ENCODE results near the gene SMC5. TPM values are rescaled to one million over a fixed set of nuclear protein-coding genes. Genes with fewer than 3 reads are reported as not detected.

The SMC5 gene
- total RNA-seq, 1 experiment from 2014 or later: 7.7 TPM

- no peaks in the 10 kb centered on the region for H3K27me3 ChIP-seq (replicated peaks; ENCODE audit: control insufficient read depth, insufficient read depth, low read length)
- no peaks in the 10 kb centered on the region for H3K9me3 Mint-ChIP-seq (ENCODE audit: unreplicated experiment)
- no peaks in the 10 kb centered on the region for H3K36me3 ChIP-seq (ENCODE audit: control insufficient read depth, insufficient read depth, low read length)
- TF ChIP-seq, protein P1, sequence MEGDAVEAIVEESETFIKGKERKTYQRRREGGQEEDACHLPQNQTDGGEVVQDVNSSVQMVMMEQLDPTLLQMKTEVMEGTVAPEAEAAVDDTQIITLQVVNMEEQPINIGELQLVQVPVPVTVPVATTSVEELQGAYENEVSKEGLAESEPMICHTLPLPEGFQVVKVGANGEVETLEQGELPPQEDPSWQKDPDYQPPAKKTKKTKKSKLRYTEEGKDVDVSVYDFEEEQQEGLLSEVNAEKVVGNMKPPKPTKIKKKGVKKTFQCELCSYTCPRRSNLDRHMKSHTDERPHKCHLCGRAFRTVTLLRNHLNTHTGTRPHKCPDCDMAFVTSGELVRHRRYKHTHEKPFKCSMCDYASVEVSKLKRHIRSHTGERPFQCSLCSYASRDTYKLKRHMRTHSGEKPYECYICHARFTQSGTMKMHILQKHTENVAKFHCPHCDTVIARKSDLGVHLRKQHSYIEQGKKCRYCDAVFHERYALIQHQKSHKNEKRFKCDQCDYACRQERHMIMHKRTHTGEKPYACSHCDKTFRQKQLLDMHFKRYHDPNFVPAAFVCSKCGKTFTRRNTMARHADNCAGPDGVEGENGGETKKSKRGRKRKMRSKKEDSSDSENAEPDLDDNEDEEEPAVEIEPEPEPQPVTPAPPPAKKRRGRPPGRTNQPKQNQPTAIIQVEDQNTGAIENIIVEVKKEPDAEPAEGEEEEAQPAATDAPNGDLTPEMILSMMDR (IDR thresholded peaks at IDR 0.05; ENCODE audit: insufficient read depth in 1 of 2, low read depth in 1 of 2, low read length in 1 of 2, severe bottlenecking in 1 of 2, unreplicated experiment in 1 of 2): no peak
- no peak for DNase-seq
- no peaks in the 10 kb centered on the region for H3K27me3 Mint-ChIP-seq (ENCODE audit: insufficient read depth, unreplicated experiment)
- H3K4me3 Mint-ChIP-seq (ENCODE audit: unreplicated experiment): no peak overlapping the region
- no peaks in the 10 kb centered on the region for H3K36me3 Mint-ChIP-seq (ENCODE audit: insufficient read depth, unreplicated experiment)
- intact Hi-C loops (cut with micrococcal nuclease; ENCODE audit: unreplicated experiment): no loop called here
- no peaks in the 10 kb centered on the region for H3K4me1 ChIP-seq
- CTCF ChIA-PET: no interaction called here
- POLR2A ChIA-PET: no interaction called here
- no peak overlapping the region for H3K4me3 ChIP-seq (ENCODE audit: low read depth, low read length)
- H3K9me3 ChIP-seq: no peaks in the 10 kb centered on the region
- H3K4me1 Mint-ChIP-seq (ENCODE audit: low read depth, unreplicated experiment): no peaks in the 10 kb centered on the region
- no TSS peak for BruUV-seq (replicated peaks)
- H3K27ac Mint-ChIP-seq (ENCODE audit: unreplicated experiment): no peak overlapping the region
Measured at GRCh38 chr9:70390933-70391341, 132.2 kb downstream of the SMC5 start.

DNA sequence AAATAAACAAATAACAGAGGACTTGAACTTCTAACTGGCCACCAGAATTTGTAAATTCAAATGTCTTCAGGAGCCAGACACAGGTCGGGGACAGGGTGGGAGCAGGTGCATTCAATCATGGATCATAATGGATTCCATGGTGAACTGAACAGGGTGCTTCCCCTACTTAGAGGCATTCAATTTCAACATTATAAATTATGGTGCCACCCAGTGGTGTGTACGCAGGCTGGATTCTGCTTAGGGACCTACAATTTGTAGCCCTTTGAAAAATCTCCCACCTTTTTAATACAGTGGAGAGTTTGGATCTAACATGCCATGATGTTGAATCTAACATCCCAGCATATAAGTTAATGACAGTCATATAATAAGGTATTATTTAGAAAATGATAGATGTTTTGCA is 133.4 kb downstream of the SMC5 start:
- ChIA-PET POLR2A (no interaction called here), CTCF (no interaction called here)
- Mint-ChIP-seq H3K36me3 (ENCODE audit: insufficient read depth, unreplicated experiment) (no peaks in the 10 kb centered on the region), H3K9me3 (ENCODE audit: unreplicated experiment) (no peaks in the 10 kb centered on the region), H3K27ac (ENCODE audit: unreplicated experiment) (no peak overlapping the region), H3K4me3 (ENCODE audit: unreplicated experiment) (no peak overlapping the region), H3K4me1 (ENCODE audit: low read depth, unreplicated experiment) (no peaks in the 10 kb centered on the region), H3K27me3 (ENCODE audit: insufficient read depth, unreplicated experiment) (no peaks in the 10 kb centered on the region)
- H3K27me3 ChIP-seq (replicated peaks; ENCODE audit: control insufficient read depth, insufficient read depth, low read length): no peaks in the 10 kb centered on the region
- H3K4me3 ChIP-seq (ENCODE audit: low read depth, low read length): no peak overlapping the region
- TF ChIP-seq, protein P1 (IDR thresholded peaks at IDR 0.05; ENCODE audit: insufficient read depth in 1 of 2, low read depth in 1 of 2, low read length in 1 of 2, severe bottlenecking in 1 of 2, unreplicated experiment in 1 of 2): no peak
- no peaks in the 10 kb centered on the region for H3K4me1 ChIP-seq
- intact Hi-C loops (cut with micrococcal nuclease; ENCODE audit: unreplicated experiment): no loop called here
- no TSS peak for BruUV-seq (replicated peaks)
- H3K9me3 ChIP-seq: no peaks in the 10 kb centered on the region
- no peak for DNase-seq
- no peaks in the 10 kb centered on the region for H3K36me3 ChIP-seq (ENCODE audit: control insufficient read depth, insufficient read depth, low read length)

- H3K9me3 Mint-ChIP-seq (ENCODE audit: unreplicated experiment): no peaks in the 10 kb centered on the region
- Histone ChIP-seq H3K27me3 (replicated peaks; ENCODE audit: control insufficient read depth, insufficient read depth, low read length) (no peaks in the 10 kb centered on the region), H3K9me3 (no peaks in the 10 kb centered on the region), H3K4me3 (ENCODE audit: low read depth, low read length) (no peak overlapping the region), H3K4me1 (no peaks in the 10 kb centered on the region), H3K36me3 (ENCODE audit: control insufficient read depth, insufficient read depth, low read length) (no peaks in the 10 kb centered on the region)
- H3K4me1 Mint-ChIP-seq (ENCODE audit: low read depth, unreplicated experiment): no peaks in the 10 kb centered on the region
- no peaks in the 10 kb centered on the region for H3K27me3 Mint-ChIP-seq (ENCODE audit: insufficient read depth, unreplicated experiment)
- no TSS peak for BruUV-seq (replicated peaks)
- H3K27ac Mint-ChIP-seq (ENCODE audit: unreplicated experiment): no peak overlapping the region
- H3K4me3 Mint-ChIP-seq (ENCODE audit: unreplicated experiment): no peak overlapping the region
- TF ChIP-seq, protein P1 (IDR thresholded peaks at IDR 0.05; ENCODE audit: insufficient read depth in 1 of 2, low read depth in 1 of 2, low read length in 1 of 2, severe bottlenecking in 1 of 2, unreplicated experiment in 1 of 2): no peak
- DNase-seq: no peak
- H3K36me3 Mint-ChIP-seq (ENCODE audit: insufficient read depth, unreplicated experiment): no peaks in the 10 kb centered on the region
- POLR2A ChIA-PET: no interaction called here
- intact Hi-C loops (cut with micrococcal nuclease; ENCODE audit: unreplicated experiment): no loop called here
- CTCF ChIA-PET: no interaction called here
Measured at GRCh38 chr9:70392850-70393249, 134.1 kb downstream of the SMC5 start.

Measured in Caco-2 (cell line).